Glomerular endothelial cell (primary cell): Measurements from ENCODE around the gene ECE1. TPM values are rescaled to one million over a fixed set of nuclear protein-coding genes. Genes with fewer than 3 reads are reported as not detected.

Experiments used
- DNase-seq: peaks from one replicate; pipeline ENCODE4 v3.0.0-alpha.2; 2011; ENCODE audit warnings: low read depth, low spot score; ENCODE audit errors: extremely low read depth
- total RNA-seq: library from RNA; depleted of rRNA; stranded (reverse); fragments of >200 nt; gene quantifications from 2 replicates; pipeline ENCODE4 v1.2.3, GENCODE V29; 2015

Gene ECE1
- total RNA-seq, 1 donor from 2014 or later: 740 TPM

DNA sequence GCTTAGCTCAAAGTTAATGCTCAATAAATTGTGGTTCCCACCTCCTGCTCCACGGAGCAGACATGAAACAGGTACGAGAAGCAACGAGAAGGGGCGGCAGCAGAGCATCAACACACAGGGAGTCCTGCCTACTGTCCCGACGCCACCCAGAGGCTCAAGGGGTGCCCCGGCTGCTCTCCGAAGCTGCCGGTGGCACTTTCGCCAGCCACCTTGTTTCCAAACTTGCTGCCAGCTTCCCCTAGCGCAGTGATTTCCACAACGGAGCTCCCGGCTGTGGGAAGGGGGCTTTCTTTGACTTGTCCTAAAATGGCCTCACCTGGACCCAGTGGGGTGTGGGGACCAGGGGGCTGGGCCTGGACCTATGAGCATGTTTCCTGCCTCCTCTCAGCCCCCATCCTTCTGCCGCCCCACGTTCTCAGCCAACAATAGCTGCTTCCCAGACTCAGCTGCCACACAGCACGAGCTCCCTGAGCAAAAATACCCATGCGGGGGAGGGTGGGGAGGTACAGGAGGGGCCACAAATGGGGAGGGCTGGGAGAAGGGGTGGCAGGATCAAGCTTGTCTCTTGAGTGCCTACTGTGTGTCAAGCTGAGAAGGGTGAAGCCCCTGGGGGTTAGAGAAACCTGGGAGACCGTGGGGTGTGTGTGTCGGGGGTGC lies 35.6 kb upstream of the ECE1 start:
- DNase-seq: no peak

DNA sequence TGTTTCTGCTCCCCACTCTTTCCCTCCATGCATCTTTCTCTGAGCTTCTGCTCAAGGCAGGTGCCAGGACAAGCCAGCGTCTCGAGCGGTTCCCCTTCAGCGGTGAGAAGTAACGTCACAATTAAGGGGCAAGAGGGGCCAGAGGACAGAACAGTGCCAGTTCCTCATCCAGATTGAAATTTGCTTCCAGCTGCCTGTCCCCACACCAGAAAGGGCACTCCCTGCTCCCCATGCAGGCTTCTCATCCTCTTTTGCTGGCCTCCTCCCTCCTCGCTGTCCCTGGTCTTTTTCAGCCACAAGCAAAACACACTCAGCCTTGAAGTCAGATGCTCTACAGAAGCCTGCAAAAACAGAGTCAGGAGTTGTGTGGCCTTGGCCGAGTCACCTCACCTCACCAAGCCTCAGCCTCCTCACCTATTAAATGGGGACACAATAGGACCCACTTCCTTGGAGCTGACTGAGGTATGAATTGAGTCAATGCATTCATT lies 35.0 kb upstream of the ECE1 start:
- DNase-seq: no peak

DNA sequence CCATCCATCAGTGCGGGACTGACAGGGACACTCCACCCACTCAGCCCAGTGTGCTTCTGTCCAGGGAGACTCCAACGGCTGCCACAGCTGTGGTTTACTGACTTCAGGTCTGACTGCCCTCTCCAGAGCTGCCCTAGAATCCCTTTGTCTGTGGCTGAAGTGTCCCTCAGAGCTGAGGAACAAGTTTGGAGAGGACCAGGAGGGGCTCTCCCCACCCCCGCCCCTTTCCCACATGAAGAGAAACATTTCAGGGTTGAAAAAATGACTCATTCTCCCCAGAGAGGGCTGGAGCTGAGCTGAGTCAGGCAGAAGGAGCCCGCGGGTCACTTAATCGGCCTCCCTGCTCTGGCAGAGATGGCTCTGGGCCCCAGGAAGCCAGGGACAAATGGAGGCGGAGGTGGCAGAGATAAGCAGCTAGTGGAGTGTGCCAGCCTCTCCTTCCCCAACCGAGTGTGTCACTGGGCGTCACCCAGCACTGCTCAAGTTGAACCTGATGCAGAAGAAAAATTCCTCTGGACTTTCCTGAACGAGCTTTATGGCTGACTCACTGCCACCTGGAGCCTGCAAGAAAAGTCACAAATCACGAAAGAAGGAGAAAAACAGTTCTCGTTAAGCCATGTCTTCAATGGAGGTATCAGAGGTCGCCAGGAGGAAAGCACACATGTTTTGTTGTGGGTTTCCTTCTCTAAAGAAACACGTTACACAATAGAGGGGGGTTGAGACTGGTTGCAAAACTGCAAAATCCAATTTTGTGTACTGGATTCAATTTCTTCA lies 34.3 kb upstream of the ECE1 start:
- DNase-seq: no peak

GRCh38 chr1:21323091-21323490 lies 32.8 kb upstream of the ECE1 start:
- DNase-seq: no peak

GRCh38 chr1:21322681-21323016 lies 32.4 kb upstream of the ECE1 start:
- no peak for DNase-seq

- DNase-seq: no peak
These were observed 31.9 kb upstream of the ECE1 start for GRCh38 chr1:21321963-21322680.

DNA sequence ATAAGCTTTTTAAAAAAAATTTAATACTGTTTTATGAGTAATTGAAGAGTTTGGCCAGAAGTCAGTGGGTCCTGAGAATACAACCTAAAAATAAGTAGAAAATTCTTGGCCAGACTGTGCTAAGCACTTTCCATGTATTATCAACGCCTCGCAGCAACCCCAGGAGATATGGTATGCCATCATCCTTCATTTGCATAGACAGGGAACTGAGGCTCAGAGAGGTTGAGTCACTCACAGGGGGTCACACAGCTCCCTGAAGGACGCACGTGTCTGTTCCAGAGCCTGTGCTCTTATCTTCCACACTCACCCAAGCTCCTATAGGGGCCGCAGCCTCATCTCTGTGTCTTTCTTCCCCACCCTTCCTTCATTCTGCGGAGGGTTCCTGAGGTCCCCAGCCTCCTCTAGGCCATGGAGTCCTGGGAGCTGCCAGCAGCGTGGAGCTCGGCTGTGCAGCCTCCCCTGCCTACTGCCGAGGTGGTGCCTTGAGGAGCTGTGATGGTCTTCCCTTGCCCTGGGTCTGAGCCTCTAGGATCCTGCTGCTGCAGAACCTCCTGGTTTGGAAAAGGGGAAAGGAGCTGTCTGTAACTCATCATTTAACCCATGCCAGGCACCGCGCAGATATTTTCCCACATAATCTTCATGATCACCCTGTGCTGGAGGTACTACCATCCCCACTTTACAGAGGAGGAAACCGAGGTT lies 30.3 kb upstream of the ECE1 start:
- no peak for DNase-seq

GRCh38 chr1:21319447-21320407 lies 29.5 kb upstream of the ECE1 start:
- DNase-seq: no peak

GRCh38 chr1:21318714-21319159 lies 28.5 kb upstream of the ECE1 start:
- DNase-seq: no peak

DNA sequence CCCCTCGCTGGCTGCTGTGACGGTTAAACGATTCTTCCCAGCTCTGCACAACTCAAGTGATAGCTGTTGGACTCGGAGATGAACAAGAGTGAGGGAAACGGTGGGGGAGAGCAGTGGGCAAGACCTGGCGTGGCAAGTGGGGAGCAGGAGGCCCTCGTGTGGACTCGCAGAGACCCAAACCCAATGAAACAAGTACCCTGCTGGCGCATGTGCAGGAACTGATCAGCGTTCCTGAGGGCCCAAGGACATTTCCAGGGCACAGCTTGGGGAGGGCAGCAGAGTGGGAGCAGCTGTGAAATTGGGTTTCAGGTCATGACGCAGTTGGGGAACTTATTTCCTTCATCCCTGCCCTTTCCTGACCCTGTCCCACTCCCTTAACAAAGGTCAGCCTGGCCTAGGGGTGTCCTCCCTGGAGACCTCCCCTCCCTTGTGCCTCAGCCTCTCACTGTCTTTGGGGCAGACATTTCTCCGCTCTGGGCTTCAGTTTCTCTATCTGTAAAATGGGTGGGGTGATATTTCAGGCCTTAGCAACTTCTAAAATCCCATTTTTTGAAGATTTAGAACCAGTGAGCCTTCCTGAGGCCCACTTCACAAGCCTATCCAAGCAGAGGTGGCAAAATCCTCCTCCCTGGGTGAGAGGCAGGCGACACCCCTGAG lies 27.9 kb upstream of the ECE1 start:
- DNase-seq: no peak

- DNase-seq: no peak
These were observed 27.4 kb upstream of the ECE1 start for GRCh38 chr1:21317690-21318043.

- no peak for DNase-seq
These were observed 26.9 kb upstream of the ECE1 start for GRCh38 chr1:21317035-21317689.

- DNase-seq: no peak
These were observed 24.6 kb upstream of the ECE1 start for GRCh38 chr1:21314743-21315396.

DNA sequence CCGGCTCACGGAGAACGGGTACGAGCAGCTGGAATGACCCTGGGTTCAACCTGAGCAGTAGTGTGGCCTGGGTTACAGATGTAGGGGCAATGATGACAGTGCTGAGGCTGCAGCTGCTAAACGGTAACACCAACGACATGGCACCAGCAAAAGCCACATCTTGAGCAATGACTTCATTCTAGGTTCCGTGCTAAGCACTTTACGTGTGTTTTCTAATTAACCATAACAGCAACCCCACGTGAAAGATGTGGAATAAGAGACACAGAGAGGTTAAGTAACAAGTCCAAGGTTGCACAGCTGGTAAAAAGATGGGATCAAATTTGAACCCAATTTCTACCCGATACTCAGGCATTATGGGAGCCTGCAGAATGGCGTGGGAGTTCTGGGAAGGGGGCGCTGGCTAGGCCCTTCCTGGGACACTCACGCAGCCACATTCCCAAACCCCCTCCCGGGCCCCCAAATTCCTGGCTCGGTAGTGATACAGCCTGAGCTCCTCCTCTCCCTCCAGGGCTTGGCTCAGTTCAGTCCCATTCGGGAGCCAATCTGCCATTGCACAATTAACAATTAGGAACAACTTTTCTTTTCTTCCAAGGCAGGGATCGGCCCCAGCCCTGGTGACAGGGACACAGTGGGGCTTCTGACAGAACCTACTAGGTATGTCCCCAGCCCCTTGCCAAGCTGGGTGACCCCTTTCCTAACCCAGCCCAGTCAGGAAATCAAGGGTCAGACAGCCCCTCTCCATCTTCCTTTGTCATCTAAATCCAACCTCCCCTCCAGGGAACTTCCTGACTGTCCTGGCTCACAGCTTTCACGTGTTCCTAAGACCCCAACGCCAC lies 23.8 kb upstream of the ECE1 start:
- no peak for DNase-seq

DNA sequence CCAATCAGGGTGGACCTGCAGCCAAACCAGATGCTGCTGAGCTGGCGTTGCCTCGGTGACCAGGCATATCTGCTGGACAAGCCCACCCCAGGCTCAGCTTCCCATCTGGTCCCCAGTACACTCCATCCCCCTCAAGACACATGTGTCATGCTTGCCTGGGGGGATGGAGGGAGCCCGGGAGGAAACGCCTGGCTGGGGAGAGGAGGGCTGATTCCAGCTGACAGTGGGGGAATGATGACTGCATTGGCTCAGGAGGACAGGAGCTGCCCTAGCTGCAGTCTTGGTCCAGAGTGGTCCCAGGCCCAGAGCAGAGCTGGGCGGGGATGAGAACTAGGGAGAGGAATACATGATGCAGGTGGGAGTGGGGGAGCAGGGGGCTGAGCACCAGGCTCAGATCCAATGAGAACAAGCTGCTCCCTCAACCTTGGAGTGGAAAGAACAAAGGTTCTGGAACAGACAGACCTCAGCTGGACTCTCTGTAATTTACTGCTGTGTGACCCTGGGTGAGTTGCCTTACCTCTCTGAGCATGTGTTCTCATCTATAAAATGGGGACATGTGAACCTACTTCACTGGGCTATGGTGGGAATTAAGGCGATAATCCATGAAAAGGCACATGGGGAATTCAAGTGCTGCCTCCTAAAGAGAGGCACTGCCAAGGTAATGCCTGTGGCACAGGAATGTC lies 23.1 kb upstream of the ECE1 start:
- DNase-seq: no peak

GRCh38 chr1:21312407-21312992 lies 22.2 kb upstream of the ECE1 start:
- DNase-seq: no peak

DNA sequence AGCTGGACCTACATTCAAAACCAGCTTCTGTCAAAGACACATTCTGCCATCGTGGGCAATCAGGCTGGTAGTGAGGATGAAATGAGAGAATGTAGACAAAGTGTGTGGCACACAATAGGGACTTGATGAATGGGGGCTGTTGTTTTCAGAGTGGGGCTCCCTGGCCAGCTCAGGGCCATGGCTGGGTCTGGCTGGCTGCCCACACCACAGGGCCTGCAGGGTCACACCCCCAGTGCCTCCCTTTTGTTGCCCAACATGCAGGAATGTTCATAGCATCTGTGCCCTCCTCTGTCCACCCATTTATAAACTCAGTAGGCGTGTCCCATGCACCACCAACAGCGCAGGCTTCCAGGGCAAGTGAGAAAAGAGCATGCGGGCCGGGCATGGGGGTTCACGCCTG lies 20.8 kb upstream of the ECE1 start:
- no peak for DNase-seq
